H1 (cell line): ENCODE measurements around the gene CUEDC2. TPM values are rescaled to one million over a fixed set of nuclear protein-coding genes. Genes with fewer than 3 reads are reported as not detected.
A peak's percentile ranks its signal among the peaks of the same experiment; 100 is the strongest.

Experiments used
- CTCF ChIA-PET: fragments of 300-600 bp; sonication (Branson Sonifier 250); formaldehyde crosslinking; loops from one replicate; lab custom pipeline; 2021; ENCODE audit not compliant: partially characterized antibody; lab: Charles Lee
- POLR2A ChIA-PET: fragments of 300-600 bp; sonication (Branson Sonifier 250); formaldehyde crosslinking; loops from one replicate; lab custom pipeline; 2021; ENCODE audit warnings: inconsistent platforms; ENCODE audit not compliant: partially characterized antibody; lab: Charles Lee
- DNase-seq, 2 experiments: peaks; one replicate each; pipeline versions ENCODE4 v3.0.0 to v3.0.0-alpha.2; 2010 to 2022; ENCODE audit warnings: low spot score in 2 of 2, low read depth in 1 of 2, mixed read lengths in 1 of 2
- FAIRE-seq: peaks from 2 replicates; lab custom pipeline; 2011; peaks lifted over from hg19 to GRCh38; lab: Jason Lieb, UNC
- H2AFZ ChIP-seq: 2 replicates; pipeline ENCODE4 v1.8.1; 2012; ENCODE audit warnings: low read length, inconsistent platforms
- H2AK5ac ChIP-seq: 2 replicates; pipeline ENCODE4 v1.6.1; 2013; ENCODE audit warnings: low read depth, low read length
- H2BK120ac ChIP-seq: replicated peaks from 2 replicates; pipeline ENCODE3; 2013; ENCODE audit warnings: low read depth, low read length, inconsistent platforms
- H2BK12ac ChIP-seq: 2 replicates; pipeline ENCODE4 v1.6.1; 2013; ENCODE audit warnings: low read depth, low read length
- H2BK15ac ChIP-seq: 2 replicates; pipeline ENCODE4 v1.6.1; 2013; ENCODE audit warnings: low read length
- H2BK20ac ChIP-seq: 2 replicates; pipeline ENCODE4 v1.6.1; 2013; ENCODE audit warnings: low read length
- H2BK5ac ChIP-seq: 2 replicates; pipeline ENCODE4 v1.6.1; 2013; ENCODE audit warnings: low read depth, low read length
- H3K14ac ChIP-seq: 2 replicates; pipeline ENCODE4 v1.6.1; 2013; ENCODE audit warnings: inconsistent platforms; ENCODE audit not compliant: insufficient read length
- H3K18ac ChIP-seq: 2 replicates; pipeline ENCODE4 v1.6.1; 2013; ENCODE audit warnings: low read length; ENCODE audit errors: extremely low read depth
- H3K23ac ChIP-seq: 2 replicates; pipeline ENCODE4 v1.6.1; 2013; ENCODE audit warnings: inconsistent platforms; ENCODE audit not compliant: insufficient read length
- H3K23me2 ChIP-seq: 2 replicates; pipeline ENCODE4 v1.6.1; 2013; ENCODE audit warnings: low read depth, low read length
- H3K27ac ChIP-seq: 2 replicates; pipeline ENCODE4 v1.6.1; 2011; ENCODE audit warnings: low read depth, low read length, inconsistent platforms
- H3K27me3 ChIP-seq, 4 experiments: replicated peaks in 1 of 4; 1 replicate in 1 of 4; 2 replicates in 3 of 4; pipeline versions ENCODE4 v1.6.1 to v1.8.1; 2011 to 2013; ENCODE audit warnings: low read length in 3 of 4, mild to moderate bottlenecking in 3 of 4, inconsistent platforms in 2 of 4, mixed read lengths in 2 of 4, moderate library complexity in 1 of 4; ENCODE audit not compliant: control insufficient read depth in 3 of 4, insufficient read depth in 3 of 4; ENCODE audit errors: extremely low read depth in 1 of 4
- H3K36me3 ChIP-seq, 4 experiments: 2 replicates each; pipeline versions ENCODE4 v1.6.1 to v1.8.1; 2011 to 2013; ENCODE audit warnings: mild to moderate bottlenecking in 4 of 4, low read length in 3 of 4, moderate library complexity in 2 of 4, control low read depth in 1 of 4, inconsistent platforms in 1 of 4; ENCODE audit not compliant: insufficient read depth in 4 of 4, control insufficient read depth in 2 of 4
- H3K4ac ChIP-seq: replicated peaks from 2 replicates; pipeline ENCODE3; 2013; ENCODE audit warnings: low read length, low read depth, mixed read lengths, inconsistent platforms; ENCODE audit not compliant: insufficient read length
- H3K4me1 ChIP-seq, 4 experiments: replicated peaks in 1 of 4; 1 replicate in 1 of 4; 2 replicates in 3 of 4; pipeline versions ENCODE4 v1.6.1 to v1.8.1; 2011 to 2013; ENCODE audit warnings: low read length in 3 of 4, inconsistent platforms in 2 of 4, mixed read lengths in 1 of 4; ENCODE audit not compliant: insufficient read depth in 4 of 4, control insufficient read depth in 3 of 4
- H3K4me2 ChIP-seq, 2 experiments: 2 replicates each; pipeline versions ENCODE4 v1.6.1 to v1.8.1; 2011 to 2013; ENCODE audit warnings: low read depth in 2 of 2, low read length in 2 of 2, control low read depth in 1 of 2, inconsistent platforms in 1 of 2, mild to moderate bottlenecking in 1 of 2; ENCODE audit not compliant: insufficient read depth in 1 of 2
- H3K4me3 ChIP-seq, 4 experiments: fragments of 200-600, 300-600 bp in 1 of 4; sonication (generic), shearing (Covaris generic), sonication (Bioruptor Twin) in 1 of 4; 2 replicates each; pipeline versions ENCODE4 v1.5.1 to v1.8.1; 2011 to 2016; ENCODE audit warnings: low read length in 4 of 4, low read depth in 3 of 4, control low read depth in 2 of 4, inconsistent platforms in 2 of 4, mild to moderate bottlenecking in 2 of 4, mixed read lengths in 1 of 4, moderate library complexity in 1 of 4; ENCODE audit not compliant: insufficient read depth in 2 of 4; ENCODE audit errors: extremely low read depth in 1 of 4
- H3K56ac ChIP-seq: replicated peaks from 2 replicates; pipeline ENCODE3; 2013; ENCODE audit warnings: low read depth, mild to moderate bottlenecking, mixed read lengths, low read length, inconsistent platforms; ENCODE audit not compliant: insufficient read length
- H3K79me1 ChIP-seq: 2 replicates; pipeline ENCODE4 v1.6.1; 2013; ENCODE audit warnings: low read depth, low read length, control low read depth
- H3K79me2 ChIP-seq, 2 experiments: 2 replicates each; pipeline versions ENCODE4 v1.6.1 to v1.8.1; 2012 to 2013; ENCODE audit warnings: low read length in 2 of 2, mild to moderate bottlenecking in 2 of 2, inconsistent platforms in 1 of 2; ENCODE audit not compliant: insufficient read depth in 2 of 2, control insufficient read depth in 1 of 2
- H3K9ac ChIP-seq, 4 experiments: replicated peaks in 1 of 4; 1 replicate in 1 of 4; 2 replicates in 3 of 4; pipeline versions ENCODE4 v1.6.1 to v1.8.1; 2011 to 2013; ENCODE audit warnings: low read depth in 3 of 4, low read length in 3 of 4, control low read depth in 2 of 4, mild to moderate bottlenecking in 2 of 4, moderate library complexity in 2 of 4, inconsistent platforms in 1 of 4; ENCODE audit errors: extremely low read depth in 1 of 4
- H3K9me3 ChIP-seq, 2 experiments: 2 replicates each; pipeline versions ENCODE4 v1.6.1 to v1.8.1; 2012 to 2013; ENCODE audit warnings: mild to moderate bottlenecking in 2 of 2, moderate library complexity in 2 of 2, control low read depth in 1 of 2, inconsistent platforms in 1 of 2, low read depth in 1 of 2, low read length in 1 of 2, mixed read lengths in 1 of 2; ENCODE audit not compliant: insufficient read depth in 2 of 2
- H4K20me1 ChIP-seq, 2 experiments: replicated peaks in 1 of 2; 2 replicates each; pipeline versions ENCODE3 to v1.8.1; 2011 to 2013; ENCODE audit warnings: inconsistent platforms in 2 of 2, low read length in 2 of 2, mild to moderate bottlenecking in 1 of 2; ENCODE audit not compliant: insufficient read depth in 2 of 2, control insufficient read depth in 1 of 2
- H4K5ac ChIP-seq: 2 replicates; pipeline ENCODE4 v1.6.1; 2013; ENCODE audit warnings: low read length, low read depth, mixed read lengths, inconsistent platforms; ENCODE audit not compliant: insufficient read length
- H4K8ac ChIP-seq: 2 replicates; pipeline ENCODE4 v1.8.0; 2013; ENCODE audit warnings: mild to moderate bottlenecking, moderate library complexity, low read length, inconsistent platforms; ENCODE audit not compliant: insufficient read depth; ENCODE audit errors: extremely low read depth
- H4K91ac ChIP-seq: replicated peaks from 2 replicates; pipeline ENCODE3; 2013; ENCODE audit warnings: low read length, mixed read lengths, inconsistent platforms; ENCODE audit not compliant: insufficient read length
- HDAC6 ChIP-seq: IDR thresholded peaks from one replicate; pipeline ENCODE4 v1.7.1; 2012; ENCODE audit warnings: low read depth, mild to moderate bottlenecking, inconsistent platforms, low read length, moderate library complexity
- POLR2A ChIP-seq, 2 experiments: IDR thresholded peaks; 1 replicate in 1 of 2; 2 replicates in 1 of 2; pipeline ENCODE4 v1.6.1; 2011; ENCODE audit warnings: low read depth in 2 of 2, low read length in 2 of 2, mild to moderate bottlenecking in 2 of 2; ENCODE audit errors: control extremely low read depth in 1 of 2
- POLR2AphosphoS5 ChIP-seq: IDR thresholded peaks from 2 replicates; pipeline ENCODE4 v1.6.1; 2011; ENCODE audit warnings: low read depth, low read length
- WGBS, 2 experiments: shearing (Covaris generic) in 1 of 2; methylation state at CpG; one replicate each; pipeline versions ENCODE4 v1.1.6 to v1.1.7; 2013 to 2015; ENCODE audit warnings: low lambda C conversion rate in 2 of 2, mixed read lengths in 2 of 2, inconsistent platforms in 1 of 2, low coverage in 1 of 2, missing lambda C conversion rate in 1 of 2; ENCODE audit not compliant: insufficient replicate concordance in 2 of 2, insufficient coverage in 1 of 2, insufficient read length in 1 of 2; ENCODE audit errors: extremely low coverage in 1 of 2, missing lambda C conversion rate in 1 of 2; 5-methylcytosine and 5-hydroxymethylcytosine counted together
- polyA plus RNA-seq, 7 experiments: library from polyadenylated mRNA; depleted of rRNA in 3 of 7; stranded (reverse) in 5 of 7; unstranded in 2 of 7; fragments of >200 nt in 5 of 7; fragments of 200-250 nt in 2 of 7; gene quantifications; 1 replicate in 5 of 7; 2 replicates in 1 of 7; 4 replicates in 1 of 7; pipeline versions ENCODE4 v1.2.1 to v1.2.3, GENCODE V29; 2011 to 2013; ENCODE audit warnings: missing spikeins in 2 of 7, mixed read lengths in 2 of 7
- total RNA-seq: library from RNA; stranded (reverse); fragmentation: NEBNext Ultra II Directional; extraction: Animal tissue kit (Norgen Biotek cat#: 25700); gene quantifications from 2 replicates; pipeline ENCODE4 v1.2.1, GENCODE V29; 2021

The CUEDC2 gene
- total and polyA plus RNA-seq, 2 of the 8 experiments (the other 6 are each of a cell fraction or from before 2014, with no cell fraction given), result 41.7 to 55.2 TPM

GRCh38 chr10:102404361-102405107, 27.8 kb downstream of the CUEDC2 start:
- H3K79me2 ChIP-seq, result no peaks in the 10 kb centered on the region
- H3K18ac ChIP-seq, result no peak overlapping the region
- H3K56ac ChIP-seq, result no peak overlapping the region
- WGBS, 2 experiments, result 95% methylated on average over 11 of the region's 17 CpGs; no CpG with 5 or more reads in 1 of the 2 experiments
- H3K23ac ChIP-seq, result no peak overlapping the region
- FAIRE-seq (no peak), DNase-seq (no peak)
- H2BK120ac ChIP-seq, result no peak overlapping the region
- H4K8ac ChIP-seq, result no peak overlapping the region; the same call in 1 of the 2 replicates
- H3K9me3 ChIP-seq, result no peaks in the 10 kb centered on the region
- no peak overlapping the region for H3K4me2 ChIP-seq
- H2AFZ ChIP-seq, result no peak overlapping the region
- H3K4me1 ChIP-seq, result peaks cover 2 to 15% (median 9%) of the 10 kb centered on the region in 4 experiments
- H3K14ac ChIP-seq, result no peak overlapping the region
- ChIA-PET CTCF (interaction anchor here (0.5 to 16.4 kb wide), 22 partner anchors 9 to 266 kb away, joined by 3 to 357 read pairs (median 5); partner anchors contain the start of genes C10orf95, CUEDC2, ELOVL3 and FBXL15), POLR2A (interaction anchor here (0.8 to 5.9 kb wide), 10 partner anchors 10 to 253 kb away, joined by 3 to 33 read pairs (median 4); partner anchors contain the start of genes NFKB2 and NOLC1)
- H2BK12ac ChIP-seq, result no peak overlapping the region
- no peak overlapping the region for H4K91ac ChIP-seq
- no peak overlapping the region for H3K27ac ChIP-seq
- no peak overlapping the region for H2BK20ac ChIP-seq
- 0 out of 2 replicates have a peak, but pooled peaks have one; percentile 5 for TF ChIP-seq POLR2AphosphoS5
- peak in 1 of 2 experiments; percentile 60; a peak in 1 of 3 replicates for TF ChIP-seq POLR2A (IDR thresholded peaks at IDR 0.05; ENCODE audit: control extremely low read depth in 1 of 2, low read depth in 2 of 2, low read length in 2 of 2)
- no peak for TF ChIP-seq HDAC6
- TF ChIP-seq, all 59 proteins: peak for 2
- Histone ChIP-seq H3K4me3 (no peak overlapping the region), H4K20me1 (peaks cover 3 to 9% of the 10 kb centered on the region in 2 experiments), H4K5ac (no peak overlapping the region), H3K79me1 (no peaks in the 10 kb centered on the region), H2AK5ac (no peak overlapping the region), H3K27me3 (peaks cover 8 to 27% (median 22%) of the 10 kb centered on the region in 4 experiments), H3K9ac (no peak overlapping the region), H3K23me2 (peaks cover 12% of the 10 kb centered on the region), H2BK5ac (no peak overlapping the region), H3K4ac (no peak overlapping the region), H3K36me3 (peaks cover 2 to 13% (median 4%) of the 10 kb centered on the region in 4 experiments; a peak in 3 of 8 replicates), H2BK15ac (no peak overlapping the region)
